GM21367 (cell line): ENCODE results near the gene NECAP2.
"Not testable (repeated sequence)": the region's sequence is repeated elsewhere in the genome, so short reads cannot be mapped to it uniquely, and the experiment has no call there.

Experiments
- ATAC-seq: cut with Tn5 transposase; IDR thresholded peaks from one replicate; pipeline ENCODE4 v1.9.1; 2021; ENCODE audit not compliant: unreplicated experiment

Gene NECAP2

DNA sequence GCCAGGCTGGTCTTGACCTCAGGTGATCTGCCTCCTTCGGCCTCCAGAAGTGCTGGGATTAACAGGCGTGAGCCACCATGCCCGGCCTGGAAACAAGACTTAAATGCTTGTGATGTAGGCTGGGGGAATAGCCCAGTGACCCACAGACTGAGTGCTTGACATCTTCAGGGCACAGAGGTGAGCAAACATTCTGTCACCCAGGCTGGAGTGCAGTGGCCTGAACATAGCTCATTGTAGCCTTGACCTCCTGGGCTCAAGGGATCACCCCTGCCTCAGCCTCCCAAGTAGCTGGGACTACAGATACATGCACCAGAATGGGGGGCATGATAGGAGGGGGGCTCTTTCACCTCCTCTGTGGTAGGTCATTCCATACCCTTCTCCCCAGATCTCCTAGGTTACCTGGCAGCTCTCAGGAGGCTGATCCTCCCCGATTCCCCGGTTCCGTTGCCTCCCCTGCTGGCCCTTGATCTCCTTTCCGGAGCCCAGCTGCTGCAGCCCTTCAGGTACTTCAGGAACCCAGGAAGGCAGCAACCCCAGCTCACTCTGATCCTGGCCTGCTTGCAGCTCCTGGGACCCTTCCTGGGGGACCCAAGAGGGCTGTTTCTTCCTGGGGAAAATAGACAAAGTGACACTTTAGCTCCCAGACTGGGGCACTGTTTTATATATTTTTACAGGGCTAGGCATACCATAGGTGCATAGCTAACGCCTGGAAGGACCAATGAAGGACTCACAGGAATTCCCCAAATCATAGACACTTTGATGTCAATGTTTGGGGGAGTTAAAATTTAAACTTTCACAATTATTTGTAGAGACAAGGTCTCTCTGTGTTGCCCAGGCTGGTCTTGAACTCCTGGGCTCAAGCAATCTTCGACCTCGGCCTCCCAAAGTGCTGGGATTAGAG is 15.1 kb upstream of the NECAP2 start:
- ATAC-seq = no peak

- no peak for ATAC-seq
Measured at GRCh38 chr1:16430606-16431005, 9.9 kb upstream of the NECAP2 start.

DNA sequence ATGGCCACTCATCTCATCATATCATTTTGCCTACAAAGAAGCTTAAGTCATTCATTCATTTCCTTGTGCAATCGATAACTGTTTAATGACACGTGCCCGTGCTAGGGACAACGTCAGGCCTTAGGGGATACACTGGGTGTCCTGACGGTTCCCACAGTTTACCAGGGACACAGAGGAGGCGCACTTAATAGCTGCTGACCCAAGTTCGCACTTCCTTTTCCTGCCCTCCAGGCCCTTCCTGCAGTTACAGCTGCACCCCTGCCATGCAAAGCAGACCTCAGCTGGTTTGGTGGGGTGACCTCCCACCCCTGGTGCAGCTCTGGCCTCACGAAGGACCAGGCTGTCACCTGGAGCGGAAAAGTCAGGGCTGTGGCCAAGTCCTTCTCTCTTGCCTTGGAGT is 7.5 kb upstream of the NECAP2 start:
- ATAC-seq = no peak

DNA sequence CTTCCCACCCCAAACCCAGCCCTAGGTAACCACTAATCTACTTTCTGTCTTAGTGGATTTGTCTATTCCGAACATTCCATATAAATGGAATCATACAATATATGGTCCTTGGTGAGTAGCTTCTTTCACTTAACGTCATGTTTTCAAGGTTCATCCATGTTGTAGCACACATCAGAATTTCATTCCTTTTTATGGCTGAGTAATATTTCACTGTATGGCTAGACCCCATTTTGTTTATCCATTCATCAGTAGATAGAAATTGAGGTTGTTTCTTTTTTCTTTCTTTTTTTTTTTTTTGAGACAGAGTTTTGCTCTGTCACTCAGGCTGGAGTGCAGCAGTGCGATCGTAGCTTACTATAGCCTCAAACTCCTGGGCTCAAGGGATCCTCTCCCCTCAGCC is 6.5 kb upstream of the NECAP2 start:
- ATAC-seq = no peak

GRCh38 chr1:16434501-16434900 is 6.0 kb upstream of the NECAP2 start:
- ATAC-seq = no peak

DNA sequence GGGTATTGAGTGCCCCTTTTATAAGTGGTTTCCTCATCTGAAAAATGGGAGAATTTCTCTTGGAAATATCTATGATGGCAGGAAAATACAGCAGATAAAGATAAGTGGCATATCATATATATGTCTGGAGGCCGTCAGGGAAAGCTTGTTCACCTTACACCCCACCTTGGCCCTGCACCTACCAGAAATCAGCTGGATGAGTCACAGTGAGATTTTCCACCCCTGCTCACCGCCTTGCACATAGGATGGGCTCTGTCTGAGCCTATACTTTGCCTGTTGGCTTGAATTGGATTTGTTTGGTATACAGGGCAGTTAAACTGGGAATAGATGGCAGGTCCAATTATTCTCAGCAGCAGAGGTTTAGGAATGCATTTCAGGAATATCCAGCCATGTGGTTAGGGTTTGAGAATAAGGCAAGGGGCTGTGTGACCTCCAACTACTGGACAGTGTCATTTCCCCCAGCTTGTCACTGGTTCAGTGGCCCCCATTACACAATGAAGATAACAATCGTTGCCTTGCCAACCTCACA is 3.5 kb upstream of the NECAP2 start, which contains the start of gene SPATA21:
TSS of gene SPATA21 (minus strand) at position 479 of the 529 bp plus-strand sequence. CDS start 6,053 bp downstream, outside the sequence.
- no peak for ATAC-seq

GRCh38 chr1:16438516-16438915 is 2.0 kb upstream of the NECAP2 start:
- no peak for ATAC-seq

DNA sequence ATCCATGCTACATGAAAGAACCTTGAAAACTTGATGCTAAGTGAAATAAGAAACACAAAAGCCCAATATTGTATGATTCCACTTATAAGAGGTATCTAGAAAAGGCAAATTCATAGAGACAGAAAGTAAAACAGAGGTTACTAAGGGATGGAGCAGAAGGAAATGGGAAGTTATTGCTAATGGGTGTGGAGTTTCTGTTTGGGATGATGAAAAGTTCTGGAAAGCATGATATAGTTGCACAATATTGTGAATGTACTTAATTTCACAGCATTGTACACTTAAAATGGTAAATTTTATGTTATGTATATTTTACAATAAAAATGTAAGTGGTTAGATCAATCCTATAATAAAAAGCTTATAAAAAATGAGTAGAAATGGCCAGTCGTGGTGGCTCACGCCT is 1.6 kb upstream of the NECAP2 start:
- no peak for ATAC-seq

DNA sequence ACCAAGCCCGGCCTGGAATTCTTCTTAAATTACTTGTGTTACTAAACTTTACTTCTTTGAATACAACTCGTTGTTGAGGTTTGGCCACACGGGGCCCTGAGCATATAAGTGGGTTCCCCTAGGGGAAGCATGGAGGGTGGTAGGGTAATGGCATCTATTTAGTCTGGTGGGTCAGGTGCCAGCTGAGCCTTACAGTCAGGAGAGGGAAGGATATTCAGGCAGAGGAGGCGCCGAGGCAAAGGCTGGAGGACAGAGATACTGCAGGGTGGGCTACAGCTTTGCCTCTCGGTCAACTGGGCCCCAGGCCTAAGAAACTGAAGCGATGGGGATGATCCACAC is 424 bp upstream of the NECAP2 start:
- peak; percentile 15 for ATAC-seq

GRCh38 chr1:16441282-16441665 is 750 bp downstream of the NECAP2 start:
- ATAC-seq = no peak

- ATAC-seq = no peak
Measured at GRCh38 chr1:16442265-16442664, 1.7 kb downstream of the NECAP2 start.

DNA sequence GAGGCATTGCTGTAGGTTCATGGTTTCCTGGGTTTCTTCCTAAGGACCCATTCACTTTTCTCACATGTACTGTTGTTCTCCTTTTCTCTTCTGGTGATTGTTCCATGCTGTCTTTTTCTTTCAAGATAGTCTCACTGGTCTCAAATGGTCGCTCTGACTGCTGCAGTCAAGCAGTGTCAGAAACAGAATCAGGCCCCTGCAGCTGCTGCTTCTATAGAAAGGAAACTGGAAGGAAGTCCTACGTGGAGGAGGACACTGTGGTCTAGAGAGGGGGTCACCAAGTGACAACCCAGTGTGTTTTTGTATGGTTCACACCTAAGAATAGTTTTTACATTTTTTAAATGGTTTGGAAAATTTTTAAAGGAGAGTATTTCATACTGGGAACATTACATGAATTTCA is 2.4 kb downstream of the NECAP2 start:
- ATAC-seq = no peak

GRCh38 chr1:16443975-16444770 is 3.6 kb downstream of the NECAP2 start:
- ATAC-seq = no peak

DNA sequence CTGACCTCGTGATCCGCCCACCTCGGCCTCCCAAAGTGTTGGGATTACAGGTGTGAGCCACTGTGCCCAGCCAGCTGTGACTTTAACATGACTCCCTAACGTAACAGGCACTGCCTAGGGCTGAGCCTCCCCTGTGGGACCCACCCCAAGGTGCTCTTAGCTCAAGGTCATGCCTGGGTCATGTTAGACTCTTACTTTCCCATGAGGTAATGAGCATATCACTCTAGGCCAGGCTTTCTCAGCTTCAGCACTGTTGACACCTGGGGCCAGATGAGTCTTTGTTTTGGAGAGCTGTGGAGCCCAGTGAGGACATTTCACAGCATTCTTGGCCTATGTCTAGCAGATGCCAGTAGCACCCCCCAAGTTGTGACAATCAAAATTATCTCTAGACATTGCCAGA is 4.5 kb downstream of the NECAP2 start:
- no peak for ATAC-seq

DNA sequence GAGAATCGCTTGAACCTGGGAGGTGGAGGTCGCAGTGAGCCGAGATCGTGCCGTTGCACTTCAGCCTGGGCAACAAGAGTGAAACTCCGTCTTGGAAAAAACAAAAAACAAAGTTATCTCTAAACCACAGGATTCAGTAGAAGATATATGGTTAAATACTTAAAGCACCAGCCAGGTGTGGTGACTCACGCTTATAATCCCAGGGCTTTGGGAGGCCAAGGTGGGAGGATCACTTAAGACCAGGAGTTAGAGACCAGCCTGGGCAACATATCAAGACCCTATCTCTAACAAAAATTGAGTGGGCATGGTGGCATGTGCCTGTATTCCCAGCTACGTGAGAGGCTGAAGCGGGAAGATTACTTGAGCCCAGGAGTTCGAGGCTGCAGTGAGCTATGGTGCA is 5.6 kb downstream of the NECAP2 start:
- no peak for ATAC-seq

- ATAC-seq = no peak
Measured at GRCh38 chr1:16447641-16448040, 7.1 kb downstream of the NECAP2 start.

DNA sequence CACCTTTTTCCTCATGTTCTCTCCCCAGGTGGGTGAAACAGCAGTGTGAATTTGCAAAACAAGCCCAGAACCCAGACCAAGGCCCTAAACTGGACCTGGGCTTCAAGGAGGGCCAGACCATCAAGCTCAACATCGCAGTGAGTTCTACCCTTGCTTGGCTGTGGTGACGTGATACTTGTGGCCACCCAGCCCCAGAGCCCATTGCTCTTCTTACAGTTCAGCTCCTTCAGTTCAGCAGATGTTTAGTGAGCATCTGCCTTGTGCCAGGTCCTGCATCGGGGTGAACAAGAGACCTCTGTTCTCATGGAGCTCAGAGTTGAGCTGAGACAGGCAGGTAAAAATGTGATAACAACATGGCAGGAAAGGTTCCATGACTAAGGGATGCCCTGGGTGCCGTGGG is 8.5 kb downstream of the NECAP2 start:
- ATAC-seq = no peak

DNA sequence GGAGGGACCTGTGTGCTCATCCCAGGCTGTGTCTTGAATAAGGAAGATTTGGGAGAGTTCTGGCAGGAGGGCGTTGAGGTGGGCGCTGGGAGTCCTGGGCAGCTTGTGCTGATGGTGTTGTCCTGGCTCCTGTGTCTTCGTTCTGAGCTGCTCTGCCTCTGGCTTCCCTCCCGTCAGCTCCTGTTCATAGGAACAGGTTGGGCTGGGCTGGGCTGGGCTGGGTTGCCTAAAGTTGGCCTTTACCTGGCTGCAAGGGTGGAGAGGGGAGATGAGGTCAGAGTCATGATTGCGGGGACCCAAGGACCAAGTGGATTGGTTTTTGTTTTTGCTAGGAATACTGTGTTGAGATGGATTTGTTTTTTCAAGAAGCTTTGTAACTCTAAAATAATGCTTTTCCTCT is 9.1 kb downstream of the NECAP2 start:
- ATAC-seq = no peak

DNA sequence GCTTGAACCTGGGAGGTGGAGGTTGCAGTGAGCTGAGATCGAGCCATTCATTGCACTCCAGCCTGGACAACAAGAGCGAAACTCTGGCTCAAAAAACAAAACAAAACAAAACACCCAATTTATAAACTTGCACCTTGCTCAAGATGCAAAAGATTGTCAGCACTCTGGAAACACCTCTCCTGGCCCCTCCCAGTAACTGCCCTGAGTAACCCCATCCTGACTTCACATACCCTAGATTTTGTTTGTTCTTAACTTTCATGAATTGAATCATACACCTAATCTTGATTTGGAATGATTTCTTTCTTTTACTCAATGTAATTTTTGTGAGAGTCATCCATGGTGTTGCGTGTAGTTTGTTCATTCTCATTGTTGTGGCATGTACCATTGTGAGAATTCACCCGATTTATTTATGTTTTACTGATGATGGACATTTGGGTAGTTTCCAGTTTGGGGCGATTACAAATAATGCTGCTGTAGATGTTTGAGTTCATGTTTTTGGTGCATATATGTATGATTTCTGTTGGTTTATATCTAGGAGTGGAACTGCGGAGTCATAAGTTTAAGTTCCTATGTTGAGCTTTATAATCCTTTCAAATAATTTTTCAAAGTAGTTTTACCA is 10.4 kb downstream of the NECAP2 start:
- ATAC-seq = no peak

GRCh38 chr1:16451841-16452528 is 11.5 kb downstream of the NECAP2 start:
- ATAC-seq = no peak

DNA sequence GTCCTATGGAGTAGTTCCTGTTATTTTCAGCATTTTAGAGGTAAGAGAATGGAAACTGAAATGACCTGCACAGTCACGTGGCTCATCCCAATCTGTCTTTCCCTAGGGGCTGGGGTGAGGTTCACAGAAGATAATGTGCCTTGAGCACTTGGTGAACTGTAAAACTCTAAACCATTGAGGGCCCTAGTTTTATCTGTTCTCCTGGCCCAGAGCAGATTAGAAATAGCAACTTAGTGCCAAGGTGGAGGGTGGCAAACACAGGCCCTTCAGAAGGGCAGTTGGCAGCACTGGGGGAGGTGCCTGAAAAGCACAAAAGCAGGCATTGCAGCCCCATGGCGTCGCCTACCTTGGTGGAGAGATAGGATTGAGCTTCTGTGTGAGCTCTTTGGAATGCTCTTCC is 14.4 kb downstream of the NECAP2 start:
- not testable (repeated sequence) for ATAC-seq
